Activated naive CD4-positive, alpha-beta T cell treated with anti-CD3 and anti-CD28 coated beads, Interleukin-2, amount 50 U/mL, for 24 hours (primary cell): ENCODE data around the gene PDS5A.
"Not testable (repeated sequence)": the region's sequence is repeated elsewhere in the genome, so short reads cannot be mapped to it uniquely, and the experiment has no call there.

Experiments
- H3K27ac Mint-ChIP-seq: one replicate; pipeline ENCODE4 v1.8.0; 2021; ENCODE audit warnings: mild to moderate bottlenecking, mixed read lengths
- H3K27me3 Mint-ChIP-seq: one replicate; pipeline ENCODE4 v1.8.0; 2021; ENCODE audit warnings: mixed read lengths
- H3K36me3 Mint-ChIP-seq: one replicate; pipeline ENCODE4 v1.8.0; 2021; ENCODE audit warnings: mixed read lengths
- H3K4me1 Mint-ChIP-seq: one replicate; pipeline ENCODE4 v1.8.0; 2021; ENCODE audit warnings: mixed read lengths
- H3K4me3 Mint-ChIP-seq: one replicate; pipeline ENCODE4 v1.8.0; 2021; ENCODE audit warnings: mild to moderate bottlenecking, mixed read lengths
- H3K9me3 Mint-ChIP-seq: one replicate; pipeline ENCODE4 v1.8.0; 2021; ENCODE audit warnings: mixed read lengths

The PDS5A gene

GRCh38 chr4:39977489-39978377 lies at the start of gene PDS5A:
Gene PDS5A, minus strand, starts transcription at chr4:39977911. Its CDS starts 1,334 bp downstream, at chr4:39976577.
- Mint-ChIP-seq H3K9me3 (no peaks in the 10 kb centered on the region), H3K4me1 (peaks cover 35% of the 10 kb centered on the region), H3K27ac (peak within 1 kb of the TSS; percentile 97), H3K36me3 (peaks cover 14% of the 10 kb centered on the region), H3K27me3 (no peaks in the 10 kb centered on the region), H3K4me3 (peak within 1 kb of the TSS; percentile 97)

GRCh38 chr4:40024049-40024448 lies 46.3 kb upstream of the PDS5A start:
- not testable (repeated sequence) for H3K36me3 Mint-ChIP-seq, H3K9me3 Mint-ChIP-seq, H3K27ac Mint-ChIP-seq, H3K4me1 Mint-ChIP-seq, H3K4me3 Mint-ChIP-seq, H3K27me3 Mint-ChIP-seq

GRCh38 chr4:40021116-40021515 lies 43.4 kb upstream of the PDS5A start:
- not testable (repeated sequence) for H3K9me3 Mint-ChIP-seq, H3K36me3 Mint-ChIP-seq, H3K27ac Mint-ChIP-seq, H3K4me3 Mint-ChIP-seq, H3K27me3 Mint-ChIP-seq, H3K4me1 Mint-ChIP-seq

- Mint-ChIP-seq H3K9me3 (no peaks in the 10 kb centered on the region), H3K4me3 (no peak overlapping the region), H3K27ac (no peak overlapping the region), H3K4me1 (no peaks in the 10 kb centered on the region), H3K36me3 (no peaks in the 10 kb centered on the region), H3K27me3 (no peaks in the 10 kb centered on the region)
Measured at GRCh38 chr4:40020221-40020620, 42.5 kb upstream of the PDS5A start.

- Mint-ChIP-seq H3K27me3 (no peaks in the 10 kb centered on the region), H3K9me3 (no peaks in the 10 kb centered on the region), H3K36me3 (no peaks in the 10 kb centered on the region), H3K4me3 (no peak overlapping the region), H3K27ac (no peak overlapping the region), H3K4me1 (no peaks in the 10 kb centered on the region)
Measured at GRCh38 chr4:40016007-40016406, 38.3 kb upstream of the PDS5A start.

DNA sequence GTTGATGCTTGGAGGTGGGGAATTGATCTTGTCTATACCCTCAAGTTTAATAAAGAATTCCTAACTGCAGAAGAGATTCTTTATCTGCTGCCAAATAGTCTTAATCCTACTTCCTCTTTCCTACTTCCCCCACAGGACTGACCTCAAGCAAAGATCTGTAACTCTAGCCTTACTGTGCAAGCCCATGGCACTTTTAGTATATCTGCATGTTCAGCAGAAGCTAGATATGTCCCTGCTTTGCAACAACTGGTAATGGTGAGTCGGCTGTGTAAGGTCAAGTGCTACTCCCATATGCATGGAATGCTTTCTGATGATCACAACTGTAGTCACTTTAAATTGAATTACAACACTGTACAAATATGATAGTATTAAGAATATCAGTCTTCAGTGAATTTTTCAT lies 26.3 kb upstream of the PDS5A start:
- Mint-ChIP-seq H3K27ac (no peak overlapping the region), H3K36me3 (no peaks in the 10 kb centered on the region), H3K9me3 (no peaks in the 10 kb centered on the region), H3K4me1 (no peaks in the 10 kb centered on the region), H3K27me3 (no peaks in the 10 kb centered on the region), H3K4me3 (no peak overlapping the region)

DNA sequence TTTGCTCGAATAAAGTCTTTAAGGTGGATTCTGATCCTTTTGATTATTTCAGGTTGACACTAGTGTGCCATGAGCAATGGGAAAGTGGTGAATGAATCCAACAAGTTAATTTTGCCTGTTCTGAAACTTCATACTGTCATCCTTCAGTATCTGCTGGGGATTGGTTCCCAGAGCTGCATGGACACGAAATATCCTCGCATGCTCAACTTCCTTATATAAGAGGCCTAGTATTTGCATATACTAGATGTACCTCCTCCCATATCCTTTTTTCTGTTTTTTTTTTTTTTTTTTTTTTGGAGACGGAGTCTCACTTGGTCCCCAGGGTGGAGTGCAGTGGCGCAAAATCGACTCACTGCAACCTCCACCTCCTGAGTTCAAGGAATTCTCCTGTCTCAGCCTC lies 23.0 kb upstream of the PDS5A start:
- no peak overlapping the region for H3K4me3 Mint-ChIP-seq
- H3K4me1 Mint-ChIP-seq, result no peaks in the 10 kb centered on the region
- no peaks in the 10 kb centered on the region for H3K9me3 Mint-ChIP-seq
- no peaks in the 10 kb centered on the region for H3K27me3 Mint-ChIP-seq
- H3K36me3 Mint-ChIP-seq, result no peaks in the 10 kb centered on the region
- H3K27ac Mint-ChIP-seq, result no peak overlapping the region

DNA sequence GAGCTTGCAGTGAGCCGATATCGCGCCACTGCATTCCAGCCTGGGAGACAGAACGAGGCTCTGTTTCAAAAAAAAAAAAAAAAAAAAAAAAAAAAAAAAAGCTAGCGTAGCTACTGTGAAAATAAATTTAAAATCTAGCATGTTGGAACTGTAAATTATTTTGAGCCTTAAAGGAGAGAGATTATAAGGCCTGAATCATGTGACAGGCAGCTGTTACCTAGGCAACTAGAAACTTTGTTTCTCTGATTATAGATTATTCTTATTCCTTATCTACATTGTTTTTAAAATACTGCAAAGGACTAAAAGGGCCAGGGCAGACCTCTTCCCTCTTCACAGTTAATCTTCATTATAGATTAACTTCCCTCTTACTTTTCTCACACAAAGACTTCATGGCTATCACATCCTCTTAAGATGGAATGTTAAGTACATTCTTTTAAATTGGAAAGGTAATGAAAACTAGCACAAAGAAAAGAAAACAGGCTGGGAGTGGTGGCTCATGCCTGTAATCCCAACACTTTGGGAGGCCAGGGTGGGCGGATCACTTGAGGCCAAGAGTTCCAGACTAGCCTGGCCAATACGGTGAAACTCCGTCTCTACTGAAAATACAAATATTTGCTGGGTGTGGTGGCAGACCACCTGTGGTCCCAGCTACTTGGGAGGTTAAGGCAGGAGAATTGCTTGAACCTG lies 21.1 kb upstream of the PDS5A start:
- Mint-ChIP-seq H3K36me3 (no peaks in the 10 kb centered on the region), H3K27ac (no peak overlapping the region), H3K27me3 (no peaks in the 10 kb centered on the region), H3K4me3 (no peak overlapping the region), H3K4me1 (no peaks in the 10 kb centered on the region), H3K9me3 (no peaks in the 10 kb centered on the region)

- H3K9me3 Mint-ChIP-seq, result no peaks in the 10 kb centered on the region
- H3K4me1 Mint-ChIP-seq, result no peaks in the 10 kb centered on the region
- H3K36me3 Mint-ChIP-seq, result no peaks in the 10 kb centered on the region
- no peaks in the 10 kb centered on the region for H3K27me3 Mint-ChIP-seq
- H3K4me3 Mint-ChIP-seq, result no peak overlapping the region
- H3K27ac Mint-ChIP-seq, result no peak overlapping the region
Measured at GRCh38 chr4:39996811-39997210, 19.1 kb upstream of the PDS5A start.

DNA sequence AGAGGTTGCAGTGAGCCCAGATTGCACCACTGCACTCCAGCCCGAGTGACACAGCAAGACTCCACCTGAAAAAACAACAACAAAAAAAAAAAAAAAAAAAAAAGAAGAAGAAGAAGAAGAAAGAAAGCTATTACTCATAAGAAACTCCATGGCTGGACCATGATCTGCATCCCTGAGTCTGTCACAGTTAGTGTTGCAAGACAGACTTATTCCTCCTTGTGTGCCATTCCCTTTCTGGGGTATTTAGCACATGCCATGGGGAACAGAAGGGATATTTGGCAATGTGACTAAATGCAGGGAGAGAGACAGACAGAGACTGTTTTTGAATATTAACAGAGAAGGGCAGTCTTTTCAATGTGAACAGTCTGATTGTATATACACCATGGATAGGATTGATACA lies 16.7 kb upstream of the PDS5A start:
- Mint-ChIP-seq H3K27me3 (no peaks in the 10 kb centered on the region), H3K27ac (no peak overlapping the region), H3K36me3 (no peaks in the 10 kb centered on the region), H3K9me3 (no peaks in the 10 kb centered on the region), H3K4me3 (no peak overlapping the region), H3K4me1 (no peaks in the 10 kb centered on the region)

DNA sequence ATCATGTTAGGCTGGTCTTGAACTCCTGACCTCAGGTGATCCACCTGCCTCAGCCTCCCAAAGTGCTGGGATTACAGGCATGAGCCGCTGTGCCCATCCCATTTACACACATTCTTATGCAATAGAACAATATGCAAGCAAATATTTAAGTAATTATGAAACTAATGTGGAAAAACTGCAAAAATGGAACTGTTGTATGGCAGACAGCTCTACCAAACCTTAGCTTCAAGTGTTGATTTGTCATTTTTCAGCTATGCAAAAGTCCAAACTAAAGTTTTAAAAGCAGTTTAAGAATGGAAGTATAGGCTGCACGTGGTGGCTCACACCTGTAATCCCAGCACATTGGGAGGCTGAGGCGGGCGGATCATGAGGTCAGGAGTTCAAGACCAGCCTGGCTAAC lies 11.7 kb upstream of the PDS5A start:
- not testable (repeated sequence) for H3K4me1 Mint-ChIP-seq, H3K27ac Mint-ChIP-seq, H3K4me3 Mint-ChIP-seq, H3K9me3 Mint-ChIP-seq, H3K36me3 Mint-ChIP-seq, H3K27me3 Mint-ChIP-seq

DNA sequence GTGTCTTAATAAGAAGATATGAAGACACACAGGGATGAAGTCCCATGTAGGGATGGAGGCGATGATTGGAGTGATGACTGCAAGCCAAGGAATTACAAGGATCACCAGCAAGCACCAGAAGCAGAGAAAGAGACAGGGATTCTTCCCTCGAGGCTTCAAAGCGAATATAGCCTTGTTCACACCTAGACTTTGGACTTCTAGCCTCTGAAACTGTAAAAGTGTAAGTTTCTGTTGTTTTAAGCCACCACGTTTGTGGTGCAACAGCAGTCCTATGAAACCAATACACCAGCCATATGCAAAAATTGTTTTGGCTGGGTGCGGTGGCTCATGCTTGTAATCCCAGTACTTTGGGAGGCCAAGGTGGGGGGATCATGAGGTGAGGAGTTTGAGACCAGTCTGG lies 9.8 kb upstream of the PDS5A start:
- no peaks in the 10 kb centered on the region for H3K4me1 Mint-ChIP-seq
- no peaks in the 10 kb centered on the region for H3K9me3 Mint-ChIP-seq
- H3K36me3 Mint-ChIP-seq, result no peaks in the 10 kb centered on the region
- H3K27ac Mint-ChIP-seq, result no peak overlapping the region
- H3K27me3 Mint-ChIP-seq, result no peaks in the 10 kb centered on the region
- no peak overlapping the region for H3K4me3 Mint-ChIP-seq

GRCh38 chr4:39978904-39979303 lies 1.2 kb upstream of the PDS5A start:
- H3K9me3 Mint-ChIP-seq, result no peaks in the 10 kb centered on the region
- H3K27me3 Mint-ChIP-seq, result no peaks in the 10 kb centered on the region
- H3K4me3 Mint-ChIP-seq, result no peak overlapping the region
- H3K4me1 Mint-ChIP-seq, result peaks cover 26% of the 10 kb centered on the region
- H3K36me3 Mint-ChIP-seq, result peaks cover 10% of the 10 kb centered on the region
- H3K27ac Mint-ChIP-seq, result no peak overlapping the region

GRCh38 chr4:39978378-39978775 lies 666 bp upstream of the PDS5A start:
- Mint-ChIP-seq H3K36me3 (peaks cover 12% of the 10 kb centered on the region), H3K4me3 (peak overlapping the region; percentile 90), H3K27ac (peak overlapping the region; percentile 97), H3K4me1 (peaks cover 30% of the 10 kb centered on the region), H3K27me3 (no peaks in the 10 kb centered on the region), H3K9me3 (no peaks in the 10 kb centered on the region)

GRCh38 chr4:39976945-39977488 lies 694 bp downstream of the PDS5A start:
- Mint-ChIP-seq H3K27me3 (no peaks in the 10 kb centered on the region), H3K36me3 (peaks cover 14% of the 10 kb centered on the region), H3K4me3 (peak overlapping the region; percentile 97), H3K9me3 (no peaks in the 10 kb centered on the region), H3K4me1 (peaks cover 35% of the 10 kb centered on the region), H3K27ac (peak overlapping the region; percentile 41)
